ENCODE results near the gene PHOX2A. TPM values are rescaled to one million over a fixed set of nuclear protein-coding genes. Genes with fewer than 3 reads are reported as not detected.

Gene PHOX2A
- total RNA-seq, 6 experiments from 2014 or later, result not detected

GRCh38 chr11:72250661-72251464 is 6.9 kb upstream of the PHOX2A start:
- DNase-seq, result no peak
- Mint-ChIP-seq H3K4me3 (no peak overlapping the region), H3K9me3 (no peaks in the 10 kb centered on the region; the same call in 1 of the 2 replicates), H3K27me3 (ENCODE audit: insufficient read depth) (peaks cover 40% of the 10 kb centered on the region), H3K27ac (no peak overlapping the region), H3K4me1 (ENCODE audit: low read depth) (no peaks in the 10 kb centered on the region), H3K36me3 (ENCODE audit: low read depth) (no peaks in the 10 kb centered on the region)
- TF ChIP-seq CTCF (IDR thresholded peaks at IDR 0.05), result no peak

- no peak for DNase-seq
- no peak overlapping the region for H3K4me3 Mint-ChIP-seq
- no peaks in the 10 kb centered on the region for H3K4me1 Mint-ChIP-seq (ENCODE audit: low read depth)
- no peak for TF ChIP-seq CTCF (IDR thresholded peaks at IDR 0.05)
- no peaks in the 10 kb centered on the region; the same call in 1 of the 2 replicates for H3K9me3 Mint-ChIP-seq
- no peaks in the 10 kb centered on the region for H3K36me3 Mint-ChIP-seq (ENCODE audit: low read depth)
- peaks cover 32% of the 10 kb centered on the region for H3K27me3 Mint-ChIP-seq (ENCODE audit: insufficient read depth)
- no peak overlapping the region for H3K27ac Mint-ChIP-seq
Observed at GRCh38 chr11:72249961-72250360, 6.0 kb upstream of the PHOX2A start.

GRCh38 chr11:72247584-72247983 is 3.6 kb upstream of the PHOX2A start:
- DNase-seq, result no peak
- H3K27me3 Mint-ChIP-seq (ENCODE audit: insufficient read depth), result peaks cover 25% of the 10 kb centered on the region
- no peak for TF ChIP-seq CTCF (IDR thresholded peaks at IDR 0.05)
- H3K27ac Mint-ChIP-seq, result no peak overlapping the region
- H3K9me3 Mint-ChIP-seq, result no peaks in the 10 kb centered on the region
- peaks cover 5% of the 10 kb centered on the region; the same call in 1 of the 2 replicates for H3K36me3 Mint-ChIP-seq (ENCODE audit: low read depth)
- no peak overlapping the region for H3K4me3 Mint-ChIP-seq
- peaks cover 10% of the 10 kb centered on the region; the same call in 1 of the 2 replicates for H3K4me1 Mint-ChIP-seq (ENCODE audit: low read depth)

GRCh38 chr11:72245263-72245816 is 1.4 kb upstream of the PHOX2A start:
- H3K4me3 Mint-ChIP-seq, result no peak overlapping the region
- peaks cover 16% of the 10 kb centered on the region for H3K4me1 Mint-ChIP-seq (ENCODE audit: low read depth)
- TF ChIP-seq CTCF (IDR thresholded peaks at IDR 0.05), result no peak
- H3K27me3 Mint-ChIP-seq (ENCODE audit: insufficient read depth), result peaks cover 31% of the 10 kb centered on the region
- no peaks in the 10 kb centered on the region for H3K9me3 Mint-ChIP-seq
- no peak overlapping the region for H3K27ac Mint-ChIP-seq
- peaks cover 5% of the 10 kb centered on the region; the same call in 1 of the 2 replicates for H3K36me3 Mint-ChIP-seq (ENCODE audit: low read depth)
- no peak for DNase-seq

- peaks cover 30% of the 10 kb centered on the region for H3K27me3 Mint-ChIP-seq (ENCODE audit: insufficient read depth)
- no peak overlapping the region for H3K27ac Mint-ChIP-seq
- H3K4me3 Mint-ChIP-seq, result no peak overlapping the region
- peaks cover 20% of the 10 kb centered on the region for H3K4me1 Mint-ChIP-seq (ENCODE audit: low read depth)
- DNase-seq, result no peak
- no peak for TF ChIP-seq CTCF (IDR thresholded peaks at IDR 0.05)
- peaks cover 5% of the 10 kb centered on the region; the same call in 1 of the 2 replicates for H3K36me3 Mint-ChIP-seq (ENCODE audit: low read depth)
- no peaks in the 10 kb centered on the region for H3K9me3 Mint-ChIP-seq
Observed at GRCh38 chr11:72244361-72245262, 636 bp upstream of the PHOX2A start.
